CD14-positive monocyte (primary cell): ENCODE measurements around the gene EML6. TPM values are rescaled to one million over a fixed set of nuclear protein-coding genes. Genes with fewer than 3 reads are reported as not detected.

ENCODE experiments used
- DNase-seq, 3 donors: peaks; one replicate each; pipeline ENCODE4 v3.0.0-alpha.2; 2011 to 2022
- H2AFZ ChIP-seq: 2 replicates; pipeline ENCODE4 v1.6.0; 2012; ENCODE audit warnings: mild to moderate bottlenecking, low read depth, low read length, inconsistent platforms; ENCODE audit not compliant: insufficient read depth, poor library complexity, severe bottlenecking
- H3K27ac ChIP-seq, 2 donors: 1 replicate in 1 of 2; 2 replicates in 1 of 2; pipeline ENCODE4 v1.5.1; 2012 to 2013; ENCODE audit warnings: low read length in 2 of 2, control low read depth in 1 of 2, inconsistent platforms in 1 of 2, low read depth in 1 of 2, mild to moderate bottlenecking in 1 of 2
- H3K27me3 ChIP-seq, 2 donors: one replicate each; pipeline versions ENCODE4 v1.6.0 to v1.6.1; 2011 to 2013; ENCODE audit warnings: low read length in 2 of 2; ENCODE audit not compliant: control insufficient read depth in 2 of 2, insufficient read depth in 2 of 2
- H3K36me3 ChIP-seq, 2 donors: replicated peaks in 1 of 2; 1 replicate in 1 of 2; 2 replicates in 1 of 2; pipeline versions ENCODE4 v1.5.1 to v1.6.1; 2012 to 2013; ENCODE audit warnings: low read length in 2 of 2, control low read depth in 1 of 2, inconsistent platforms in 1 of 2, mild to moderate bottlenecking in 1 of 2; ENCODE audit not compliant: insufficient read depth in 2 of 2, control insufficient read depth in 1 of 2
- H3K4me1 ChIP-seq, 2 donors: 1 replicate in 1 of 2; 2 replicates in 1 of 2; pipeline versions ENCODE4 v1.5.1 to v1.6.1; 2012 to 2013; ENCODE audit warnings: low read length in 2 of 2, control low read depth in 1 of 2, inconsistent platforms in 1 of 2, mild to moderate bottlenecking in 1 of 2, moderate library complexity in 1 of 2; ENCODE audit not compliant: insufficient read depth in 2 of 2, control insufficient read depth in 1 of 2
- H3K4me2 ChIP-seq: replicated peaks from 2 replicates; pipeline ENCODE3; 2012; ENCODE audit warnings: low read length, moderate library complexity, mild to moderate bottlenecking; ENCODE audit not compliant: poor library complexity, severe bottlenecking; ENCODE audit errors: extremely low read depth
- H3K4me3 ChIP-seq, 3 experiments: fragments of 200-600 bp in 1 of 3; sonication (generic) in 1 of 3; replicated peaks in 1 of 3; 1 replicate in 2 of 3; 2 replicates in 1 of 3; pipeline ENCODE4 v1.5.1; 2011 to 2013; ENCODE audit warnings: low read length in 3 of 3, mild to moderate bottlenecking in 3 of 3, control low read depth in 2 of 3, low read depth in 2 of 3, inconsistent platforms in 1 of 3, moderate library complexity in 1 of 3
- H3K79me2 ChIP-seq: 2 replicates; pipeline ENCODE4 v1.6.0; 2012; ENCODE audit warnings: mild to moderate bottlenecking, control low read depth, inconsistent platforms, low read length, moderate library complexity; ENCODE audit not compliant: insufficient read depth
- H3K9ac ChIP-seq: 2 replicates; pipeline ENCODE4 v1.6.0; 2017; ENCODE audit warnings: low read length, mild to moderate bottlenecking; ENCODE audit not compliant: insufficient read depth, poor library complexity, severe bottlenecking
- H3K9me3 ChIP-seq, 2 donors: replicated peaks in 1 of 2; 1 replicate in 1 of 2; 2 replicates in 1 of 2; pipeline versions ENCODE4 v1.5.1 to v1.6.1; 2012 to 2013; ENCODE audit warnings: low read length in 2 of 2, control low read depth in 1 of 2; ENCODE audit not compliant: control insufficient read depth in 1 of 2, insufficient read depth in 1 of 2
- H4K20me1 ChIP-seq: 2 replicates; pipeline ENCODE4 v1.6.0; 2012; ENCODE audit warnings: mild to moderate bottlenecking, low read length, control low read depth, moderate library complexity; ENCODE audit not compliant: insufficient read depth
- H3K27ac Mint-ChIP-seq, 7 donors: one replicate each; pipeline ENCODE4 v1.8.0; 2020; ENCODE audit warnings: mild to moderate bottlenecking in 7 of 7, mixed read lengths in 7 of 7, moderate library complexity in 6 of 7, inconsistent platforms in 2 of 7
- H3K27me3 Mint-ChIP-seq, 3 donors: one replicate each; pipeline ENCODE4 v1.8.0; 2021 to 2022; ENCODE audit warnings: low read depth in 3 of 3, mild to moderate bottlenecking in 3 of 3, mixed read lengths in 3 of 3, moderate library complexity in 3 of 3, inconsistent platforms in 1 of 3
- H3K36me3 Mint-ChIP-seq, 2 donors: one replicate each; pipeline ENCODE4 v1.8.0; 2020; ENCODE audit warnings: mixed read lengths in 2 of 2, inconsistent platforms in 1 of 2, mild to moderate bottlenecking in 1 of 2
- H3K4me1 Mint-ChIP-seq: one replicate; pipeline ENCODE4 v1.8.0; 2020; ENCODE audit warnings: mild to moderate bottlenecking, mixed read lengths
- H3K4me3 Mint-ChIP-seq, 2 donors: one replicate each; pipeline ENCODE4 v1.8.0; 2020; ENCODE audit warnings: mild to moderate bottlenecking in 2 of 2, mixed read lengths in 2 of 2, moderate library complexity in 1 of 2
- H3K9me3 Mint-ChIP-seq, 7 donors: one replicate each; pipeline ENCODE4 v1.8.0; 2020 to 2022; ENCODE audit warnings: mixed read lengths in 7 of 7, mild to moderate bottlenecking in 6 of 7, moderate library complexity in 6 of 7, inconsistent platforms in 2 of 7
- WGBS: methylation state at CpG from one replicate; pipeline ENCODE4 v1.1.5; 2013; ENCODE audit warnings: missing lambda C conversion rate; ENCODE audit not compliant: insufficient coverage; 5-methylcytosine and 5-hydroxymethylcytosine counted together
- intact Hi-C, 2 donors: fragments of 100-400 bp; cut with micrococcal nuclease; formaldehyde crosslinking; loops; one replicate each; pipeline versions ENCODE4 v1.15.0 to v1.15.1; 2023
- polyA plus RNA-seq, 3 donors: library from polyadenylated mRNA; depleted of rRNA in 1 of 3; unstranded in 2 of 3; stranded (reverse) in 1 of 3; fragments of 300-500 nt in 2 of 3; fragments of >200 nt in 1 of 3; fragmentation: Illumina TruSeq in 2 of 3; gene quantifications; 1 replicate in 2 of 3; 2 replicates in 1 of 3; pipeline ENCODE4 v1.2.3, GENCODE V29; 2012 to 2021
- TF ChIP-seq, protein P1 (sequence below): fragments of 200-600 bp; IDR thresholded peaks from one replicate; pipeline ENCODE4 v1.8.0; 2022; ENCODE audit warnings: antibody characterized with exemption, mild to moderate bottlenecking

Gene EML6
- polyA plus RNA-seq, 3 donors: 0.79 TPM; not detected in 2

DNA sequence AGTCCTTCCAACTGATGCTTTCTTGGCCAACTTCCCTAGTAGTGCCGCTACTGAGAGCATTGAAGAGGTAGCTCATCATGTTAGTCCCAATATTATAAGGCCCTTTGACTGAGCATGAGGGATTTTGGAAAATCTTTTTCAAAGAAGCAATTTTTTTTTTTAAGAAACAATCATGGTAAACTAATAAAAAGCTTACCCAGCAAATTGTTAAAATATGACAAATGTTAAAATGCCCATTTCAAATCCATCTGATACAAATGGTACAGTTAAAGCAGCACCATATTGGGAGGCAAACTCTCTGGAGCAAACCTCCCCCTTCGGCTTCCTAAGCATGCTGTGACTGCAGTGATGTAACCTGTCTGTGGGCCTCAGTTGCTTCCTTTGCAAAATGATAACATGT lies 191.2 kb downstream of the EML6 start:
- TF ChIP-seq, protein P1, sequence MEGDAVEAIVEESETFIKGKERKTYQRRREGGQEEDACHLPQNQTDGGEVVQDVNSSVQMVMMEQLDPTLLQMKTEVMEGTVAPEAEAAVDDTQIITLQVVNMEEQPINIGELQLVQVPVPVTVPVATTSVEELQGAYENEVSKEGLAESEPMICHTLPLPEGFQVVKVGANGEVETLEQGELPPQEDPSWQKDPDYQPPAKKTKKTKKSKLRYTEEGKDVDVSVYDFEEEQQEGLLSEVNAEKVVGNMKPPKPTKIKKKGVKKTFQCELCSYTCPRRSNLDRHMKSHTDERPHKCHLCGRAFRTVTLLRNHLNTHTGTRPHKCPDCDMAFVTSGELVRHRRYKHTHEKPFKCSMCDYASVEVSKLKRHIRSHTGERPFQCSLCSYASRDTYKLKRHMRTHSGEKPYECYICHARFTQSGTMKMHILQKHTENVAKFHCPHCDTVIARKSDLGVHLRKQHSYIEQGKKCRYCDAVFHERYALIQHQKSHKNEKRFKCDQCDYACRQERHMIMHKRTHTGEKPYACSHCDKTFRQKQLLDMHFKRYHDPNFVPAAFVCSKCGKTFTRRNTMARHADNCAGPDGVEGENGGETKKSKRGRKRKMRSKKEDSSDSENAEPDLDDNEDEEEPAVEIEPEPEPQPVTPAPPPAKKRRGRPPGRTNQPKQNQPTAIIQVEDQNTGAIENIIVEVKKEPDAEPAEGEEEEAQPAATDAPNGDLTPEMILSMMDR: no peak

DNA sequence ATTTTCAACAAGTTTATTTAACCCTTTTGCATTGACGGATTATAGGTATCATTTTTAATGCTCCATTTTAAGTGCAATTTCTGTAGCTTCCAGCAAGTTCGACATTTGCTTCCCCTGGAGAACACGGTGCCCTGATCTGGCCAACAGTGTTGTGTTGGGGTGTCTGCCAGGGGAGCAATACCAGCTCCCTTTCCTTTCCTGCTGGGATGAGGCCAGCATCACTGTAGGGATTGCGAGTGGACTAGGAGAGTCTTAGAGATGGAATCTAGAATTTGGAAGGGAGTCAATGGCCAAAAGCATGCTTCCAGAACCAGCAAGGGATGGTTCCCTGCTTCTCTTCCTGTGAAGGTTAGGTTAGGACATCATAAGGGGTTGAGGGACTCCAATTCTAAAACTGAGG lies 191.6 kb downstream of the EML6 start:
- no peak overlapping the region for H3K9ac ChIP-seq
- no peaks in the 10 kb centered on the region for H3K36me3 ChIP-seq
- no peak for DNase-seq
- no peak overlapping the region for H3K27ac ChIP-seq
- TF ChIP-seq, protein P1: no peak
- 94% methylated on average over 3 of the region's 4 CpGs for whole genome bisulfite sequencing
- no peaks in the 10 kb centered on the region for H3K79me2 ChIP-seq
- no peak overlapping the region for H3K27ac Mint-ChIP-seq
- no peak overlapping the region for H3K4me2 ChIP-seq
- no peak overlapping the region for H2AFZ ChIP-seq
- no peaks in the 10 kb centered on the region for H4K20me1 ChIP-seq
- no peaks in the 10 kb centered on the region for H3K27me3 ChIP-seq
- intact Hi-C loops: no loop called here
- H3K4me1 Mint-ChIP-seq: no peaks in the 10 kb centered on the region
- no peak overlapping the region for H3K4me3 ChIP-seq
- no peaks in the 10 kb centered on the region for H3K4me1 ChIP-seq
- H3K4me3 Mint-ChIP-seq: no peak overlapping the region
- peaks cover 0 to 1% (median 0%) of the 10 kb centered on the region in 3 donors for H3K27me3 Mint-ChIP-seq
- no peaks in the 10 kb centered on the region for H3K9me3 ChIP-seq
- no peaks in the 10 kb centered on the region for H3K36me3 Mint-ChIP-seq
- peaks cover 0 to 2% (median 0%) of the 10 kb centered on the region in 7 donors for H3K9me3 Mint-ChIP-seq

More for the DNA sequence above, 191.2 kb downstream of the EML6 start:
- no peak overlapping the region for H3K4me3 Mint-ChIP-seq
- Histone ChIP-seq H3K36me3 (no peaks in the 10 kb centered on the region), H3K4me2 (no peak overlapping the region), H3K27ac (no peak overlapping the region), H4K20me1 (no peaks in the 10 kb centered on the region), H3K27me3 (no peaks in the 10 kb centered on the region), H3K4me3 (no peak overlapping the region), H3K9me3 (no peaks in the 10 kb centered on the region), H2AFZ (no peak overlapping the region), H3K4me1 (no peaks in the 10 kb centered on the region), H3K9ac (no peak overlapping the region), H3K79me2 (no peaks in the 10 kb centered on the region)
- no peak overlapping the region for H3K27ac Mint-ChIP-seq
- intact Hi-C loops: no loop called here
- DNase-seq: no peak
- no peaks in the 10 kb centered on the region for H3K36me3 Mint-ChIP-seq
- H3K27me3 Mint-ChIP-seq: peaks cover 0 to 1% (median 0%) of the 10 kb centered on the region in 3 donors
- H3K9me3 Mint-ChIP-seq: peaks cover 0 to 2% (median 0%) of the 10 kb centered on the region in 7 donors
- WGBS: 100% methylated on average over 1 of the region's 2 CpGs
- no peaks in the 10 kb centered on the region for H3K4me1 Mint-ChIP-seq
